Right cardiac atrium (tissue), 5 donors: ENCODE measurements around the gene IFT74. TPM values are rescaled to one million over a fixed set of nuclear protein-coding genes. Genes with fewer than 3 reads are reported as not detected.
"Not testable (repeated sequence)": the region's sequence is repeated elsewhere in the genome, so short reads cannot be mapped to it uniquely, and the experiment has no call there.

ENCODE experiments used
- ATAC-seq, 2 donors: fragments of 200-7000 bp; cut with Tn5 transposase; one replicate each; pipeline versions ENCODE4 v1.8.0 to v1.9.1; 2020; ENCODE audit warnings: moderate library complexity in 2 of 2, mild to moderate bottlenecking in 1 of 2
- DNase-seq, 3 donors: peaks; one replicate each; pipeline ENCODE4 v3.0.0-alpha.2; 2020
- H3K27ac ChIP-seq: one replicate; pipeline ENCODE4 v1.5.1; 2013; ENCODE audit warnings: mild to moderate bottlenecking, low read length, control low read depth, moderate library complexity
- H3K27me3 ChIP-seq: one replicate; pipeline ENCODE4 v1.6.1; 2013; ENCODE audit not compliant: control insufficient read depth, insufficient read depth
- H3K4me1 ChIP-seq: one replicate; pipeline ENCODE4 v1.6.1; 2013; ENCODE audit warnings: low read length; ENCODE audit not compliant: control insufficient read depth, insufficient read depth
- H3K4me3 ChIP-seq: one replicate; pipeline ENCODE4 v1.5.1; 2013; ENCODE audit warnings: low read length, control low read depth
- H3K9me3 ChIP-seq: one replicate; pipeline ENCODE4 v1.6.1; 2013; ENCODE audit warnings: low read length; ENCODE audit not compliant: control insufficient read depth
- WGBS: extraction: QIAGEN DNeasy Blood & Tissue Kit; methylation state at CpG from one replicate; pipeline ENCODE4 v1.1.7; 2013; 5-methylcytosine and 5-hydroxymethylcytosine counted together
- intact Hi-C, 4 donors: fragments of 100-400 bp; cut with DNase I; formaldehyde crosslinking; loops; one replicate each; pipeline versions ENCODE4 v1.11.0 to v1.14.0; 2022 to 2023
- polyA plus RNA-seq: library from polyadenylated mRNA; stranded (reverse); fragments of 200-250 nt; gene quantifications from one replicate; pipeline ENCODE4 v1.2.3, GENCODE V29; 2013
- total RNA-seq, 4 donors: library from RNA; stranded (reverse); fragmentation: NEBNext Ultra II Directional; extraction: Animal tissue kit (Norgen Biotek cat#: 25700); gene quantifications; one replicate each; pipeline ENCODE4 v1.2.1, GENCODE V29; 2021
- donor health status: healthy with polysubstance abuse.
- donor health status: DM: no; HTN: yes; CAD: no.
- donor health status: DM: no; HTN: no; CAD: no.
- donor health status: DM: no; HTN: yes; CAD: no; lungs with severe emphysema.
- donor health status: DM: yes; HTN: yes; CAD: no.

The IFT74 gene
- total and polyA plus RNA-seq, 5 donors: 9.3 to 15.5 (median 11.7) TPM

DNA sequence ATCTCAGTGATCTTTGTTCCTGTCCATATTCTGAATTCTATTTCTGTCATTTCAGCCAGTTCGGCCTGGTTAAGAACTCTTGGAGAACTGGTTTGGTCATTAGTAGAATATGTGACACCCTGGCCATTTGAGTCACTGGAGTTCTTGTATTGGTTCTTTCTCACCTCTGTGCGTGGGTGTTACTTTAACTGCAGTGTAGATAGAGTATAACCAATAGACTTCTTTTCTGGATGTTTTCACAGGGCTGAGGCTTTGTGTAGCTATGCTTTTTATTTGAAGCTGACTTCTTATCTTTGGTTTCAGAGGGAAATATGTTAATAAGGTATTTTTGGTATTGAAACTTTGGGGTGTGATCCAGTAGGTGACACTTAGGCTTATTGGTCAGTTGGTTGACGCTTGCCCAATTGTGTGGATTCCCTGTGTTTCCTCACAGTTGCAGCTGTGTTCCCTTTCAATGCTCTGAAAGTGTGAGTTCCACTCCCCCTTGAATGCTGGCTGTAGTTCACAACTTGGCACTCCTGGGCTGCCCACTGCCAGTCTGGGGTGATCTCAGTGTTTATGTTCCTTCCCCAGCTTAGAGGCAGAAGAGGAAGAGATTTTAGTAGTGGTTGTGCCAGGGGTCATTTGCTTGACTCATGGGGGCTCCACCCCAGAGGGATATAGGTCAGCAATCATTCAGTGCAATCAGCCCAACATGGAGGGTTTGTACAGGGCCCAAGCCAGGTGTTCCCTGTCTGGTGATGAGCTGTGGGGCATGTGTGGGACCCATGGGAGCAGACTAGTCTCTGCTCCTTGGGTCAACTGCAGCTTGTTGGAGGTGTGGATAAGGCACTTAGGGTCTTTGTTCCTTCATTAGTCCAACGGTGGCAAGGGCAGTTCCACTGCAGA is 117.9 kb downstream of the IFT74 start:
- no peaks in the 10 kb centered on the region for H3K4me1 ChIP-seq
- intact Hi-C loops: no loop called here
- no peaks in the 10 kb centered on the region for H3K9me3 ChIP-seq
- DNase-seq (no peak), ATAC-seq (no peak)
- H3K27me3 ChIP-seq: no peaks in the 10 kb centered on the region
- no peak overlapping the region for H3K27ac ChIP-seq
- H3K4me3 ChIP-seq: no peak overlapping the region
- 71% methylated on average over 4 of the region's 4 CpGs for WGBS

DNA sequence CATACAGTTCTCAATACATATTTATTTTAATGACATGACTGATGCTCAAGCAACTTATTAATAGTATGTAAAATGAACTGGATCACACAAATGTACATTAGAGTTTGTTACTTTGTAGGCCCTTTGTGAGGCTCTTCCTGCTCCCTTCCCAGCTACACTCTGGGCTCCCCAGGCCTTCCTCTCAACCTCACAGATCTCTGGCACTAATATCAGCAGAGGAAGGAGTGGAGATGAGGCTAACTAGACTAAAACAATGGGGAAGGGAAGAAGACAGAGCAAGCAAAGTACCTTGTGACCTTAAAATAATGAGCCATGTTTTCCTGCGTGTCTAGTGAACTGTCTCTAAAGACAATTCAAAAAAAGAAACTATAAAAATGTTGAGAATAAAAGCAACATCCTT is 122.5 kb downstream of the IFT74 start:
- H3K27ac ChIP-seq: no peak overlapping the region
- no peak overlapping the region for H3K4me3 ChIP-seq
- no peaks in the 10 kb centered on the region for H3K4me1 ChIP-seq
- ATAC-seq: peak; percentile 50 to 84
- no peak for DNase-seq
- WGBS: 66% methylated on average over 1 of the region's 1 CpG
- intact Hi-C loops: no loop called here
- H3K9me3 ChIP-seq: no peaks in the 10 kb centered on the region
- no peaks in the 10 kb centered on the region for H3K27me3 ChIP-seq

DNA sequence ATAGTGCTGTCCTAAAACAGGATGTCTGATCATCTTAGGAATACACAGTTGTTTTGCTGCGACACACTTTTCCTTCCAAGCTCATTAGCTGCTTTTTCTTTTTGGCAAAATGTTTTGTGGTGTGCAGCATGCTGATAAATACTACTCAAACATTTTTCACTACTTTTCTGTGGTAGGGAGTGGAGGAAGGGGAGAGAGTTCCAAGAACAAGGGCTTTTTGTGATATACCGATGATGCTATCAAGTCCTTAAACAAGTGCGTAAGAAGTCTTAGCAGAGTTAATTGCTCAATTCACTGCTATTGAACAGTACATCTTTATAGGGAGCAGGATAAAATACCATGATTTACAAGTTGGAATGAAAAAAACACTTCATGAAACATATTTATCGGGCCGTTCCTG is 129.2 kb downstream of the IFT74 start:
- DNase-seq (no peak), ATAC-seq (peak in 1 of 2 donors; percentile 16)
- intact Hi-C loops: no loop called here
- Histone ChIP-seq H3K4me1 (no peaks in the 10 kb centered on the region), H3K9me3 (no peaks in the 10 kb centered on the region), H3K27me3 (no peaks in the 10 kb centered on the region), H3K4me3 (no peak overlapping the region), H3K27ac (no peak overlapping the region)
- 55% methylated on average over 5 of the region's 5 CpGs for WGBS

DNA sequence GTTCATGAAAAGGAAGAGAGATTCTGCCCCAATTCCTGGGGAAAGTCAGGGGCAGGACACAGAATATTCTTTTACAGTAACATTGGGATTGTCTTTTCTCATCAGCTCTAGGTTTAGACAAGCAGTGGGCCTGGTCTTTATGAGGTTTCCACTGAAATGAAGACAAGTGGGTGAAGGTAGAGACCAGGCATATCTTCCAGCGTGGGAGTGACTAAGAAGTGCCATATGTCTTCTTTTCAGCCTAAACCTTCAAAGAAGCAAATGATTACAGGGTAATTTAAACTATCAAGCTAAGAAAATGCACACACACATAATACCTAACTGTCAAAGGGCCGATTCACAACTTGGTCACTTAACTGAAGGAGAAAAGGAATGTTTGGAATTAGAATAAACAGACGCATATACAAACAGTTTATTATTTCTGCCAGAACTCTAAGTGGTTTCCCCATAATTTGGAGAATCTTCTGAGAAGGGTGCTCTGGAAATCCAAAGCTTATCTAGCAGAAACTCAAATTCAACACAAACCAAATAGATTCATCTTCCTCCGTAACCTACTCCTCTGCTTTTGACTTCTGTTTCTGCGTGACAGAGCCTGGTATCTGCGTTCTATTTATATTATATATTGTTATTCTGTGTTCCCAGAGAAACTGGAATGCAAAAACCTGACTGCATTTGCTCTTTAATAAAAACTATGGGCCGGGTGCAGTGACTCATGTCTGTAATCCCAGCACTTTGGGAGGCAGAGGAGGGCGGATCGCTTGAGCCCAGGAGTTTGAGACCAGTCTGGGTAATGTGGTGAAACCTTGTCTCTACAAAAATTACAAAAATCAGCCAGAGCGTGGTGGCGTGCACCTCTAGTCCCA is 130.8 kb downstream of the IFT74 start:
- intact Hi-C loops: no loop called here
- H3K4me1 ChIP-seq: no peaks in the 10 kb centered on the region
- H3K4me3 ChIP-seq: no peak overlapping the region
- 65% methylated on average over 11 of the region's 11 CpGs for WGBS
- H3K27me3 ChIP-seq: no peaks in the 10 kb centered on the region
- ATAC-seq (no peak), DNase-seq (no peak)
- no peaks in the 10 kb centered on the region for H3K9me3 ChIP-seq
- H3K27ac ChIP-seq: no peak overlapping the region

DNA sequence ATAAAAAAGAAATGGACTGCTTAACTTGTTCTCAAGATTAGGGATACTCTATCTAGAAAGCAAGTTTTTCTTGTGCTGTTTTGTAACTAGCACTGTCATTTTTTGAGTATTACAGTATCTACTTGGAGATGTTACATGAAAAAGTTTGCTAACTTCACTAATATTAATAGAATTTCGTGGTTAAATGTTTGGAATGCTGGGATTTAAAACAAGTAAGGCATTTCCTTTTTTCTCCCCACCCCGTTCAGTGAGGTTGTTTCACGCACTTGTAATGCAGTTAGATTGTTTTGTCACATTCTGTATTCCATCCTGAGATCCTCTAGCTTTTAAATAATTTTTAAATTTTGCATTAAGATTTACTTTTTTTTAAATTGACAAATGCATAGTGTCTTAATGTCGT is 132.8 kb downstream of the IFT74 start:
- Histone ChIP-seq H3K4me1 (no peaks in the 10 kb centered on the region), H3K27me3 (no peaks in the 10 kb centered on the region), H3K27ac (no peak overlapping the region), H3K4me3 (no peak overlapping the region), H3K9me3 (no peaks in the 10 kb centered on the region)
- DNase-seq (no peak), ATAC-seq (no peak)
- intact Hi-C loops: no loop called here
- WGBS: 47% methylated on average over 4 of the region's 4 CpGs

DNA sequence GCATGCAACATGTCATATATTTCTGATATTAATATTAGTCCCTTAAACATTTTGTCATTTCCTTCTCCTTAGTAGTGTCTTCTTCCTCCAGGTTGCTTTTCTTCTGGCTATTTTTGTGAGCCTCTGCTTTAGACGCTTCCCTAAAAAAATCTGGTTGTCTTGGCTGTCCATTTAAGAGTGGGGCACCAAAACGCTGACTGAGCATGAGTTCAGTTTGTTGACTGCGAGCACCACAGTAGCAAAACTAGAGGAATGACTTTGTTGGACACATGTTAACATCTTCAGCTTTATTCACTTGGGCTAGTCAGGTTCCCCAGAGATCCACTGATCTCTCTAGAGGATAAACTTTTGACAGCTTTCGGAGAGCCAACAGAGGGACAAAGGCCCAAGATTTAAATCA is 133.5 kb downstream of the IFT74 start:
- no peak for ATAC-seq
- intact Hi-C loops: no loop called here
- Histone ChIP-seq H3K9me3 (no peaks in the 10 kb centered on the region), H3K4me3 (no peak overlapping the region), H3K27ac (no peak overlapping the region), H3K27me3 (no peaks in the 10 kb centered on the region), H3K4me1 (no peaks in the 10 kb centered on the region)
- DNase-seq: no peak
- 78% methylated on average over 4 of the region's 4 CpGs for WGBS

DNA sequence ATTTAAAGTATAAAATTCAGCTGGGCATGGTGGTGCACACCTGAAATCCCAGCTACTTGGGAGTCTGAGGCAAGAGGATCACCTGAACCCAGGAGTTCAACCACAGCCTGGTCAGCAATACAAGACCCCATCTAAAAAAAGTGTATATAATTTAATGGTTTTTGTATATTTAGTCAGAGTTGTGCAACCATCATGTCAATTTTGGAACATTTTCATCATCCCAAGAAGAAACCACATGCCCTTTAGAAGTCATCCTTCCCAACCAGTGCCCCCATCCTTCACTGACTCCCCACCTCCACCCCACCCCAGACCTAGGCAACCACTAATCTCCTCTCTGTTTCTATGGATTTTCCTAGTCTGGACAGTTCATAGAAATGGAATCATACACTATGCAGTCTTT is 134.0 kb downstream of the IFT74 start:
- no peak overlapping the region for H3K27ac ChIP-seq
- ATAC-seq (no peak), DNase-seq (no peak)
- intact Hi-C loops: no loop called here
- no peaks in the 10 kb centered on the region for H3K9me3 ChIP-seq
- no peaks in the 10 kb centered on the region for H3K4me1 ChIP-seq
- H3K27me3 ChIP-seq: no peaks in the 10 kb centered on the region
- H3K4me3 ChIP-seq: no peak overlapping the region

DNA sequence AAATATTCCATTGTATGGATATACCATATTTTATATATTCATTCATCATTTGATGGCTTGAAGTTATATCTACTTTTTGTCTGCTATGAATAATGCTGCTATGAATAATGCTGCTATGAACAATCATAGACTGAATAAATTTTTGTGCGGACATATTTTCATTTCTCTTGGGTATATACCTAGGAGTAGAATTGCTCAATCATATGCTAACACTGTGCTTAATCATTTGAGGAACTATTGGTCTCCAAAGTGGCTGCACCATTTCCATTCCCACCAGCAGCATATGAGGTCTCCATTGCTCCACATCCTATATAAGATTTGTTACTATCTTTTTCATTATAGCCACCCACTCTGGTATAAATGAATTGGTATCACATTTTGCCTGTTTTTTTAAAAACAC is 134.5 kb downstream of the IFT74 start:
- 100% methylated on average over 1 of the region's 1 CpG for WGBS
- ATAC-seq: no peak
- intact Hi-C loops: no loop called here

DNA sequence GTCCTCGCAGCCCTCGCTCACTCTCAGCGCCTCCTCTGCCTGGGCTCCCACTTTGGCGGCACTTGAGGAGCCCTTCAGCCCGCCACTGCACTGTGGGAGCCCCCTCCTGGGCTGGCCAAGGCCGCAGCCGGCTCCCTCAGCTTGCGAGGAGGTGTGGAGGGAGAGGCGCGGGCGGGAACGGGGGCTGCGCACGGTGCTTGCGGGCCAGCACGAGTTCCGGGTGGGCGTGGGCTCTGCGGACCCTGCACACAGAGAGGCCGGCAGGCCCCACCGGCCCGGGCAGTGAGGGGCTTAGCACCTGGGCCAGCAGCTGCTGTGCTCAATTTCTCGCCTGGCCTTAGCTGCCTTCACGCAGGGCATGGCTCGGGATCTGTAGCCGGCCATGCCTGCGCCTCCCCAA is 136.3 kb downstream of the IFT74 start:
- H3K9me3 ChIP-seq, H3K4me1 ChIP-seq, intact Hi-C loops, H3K4me3 ChIP-seq, H3K27ac ChIP-seq, ATAC-seq, H3K27me3 ChIP-seq, DNase-seq: not testable (repeated sequence)
- WGBS: 96% methylated on average over 27 of the region's 27 CpGs

More for the DNA sequence above, 134.5 kb downstream of the IFT74 start:
- no peaks in the 10 kb centered on the region for H3K4me1 ChIP-seq
- DNase-seq: no peak
- H3K27ac ChIP-seq: no peak overlapping the region
- H3K27me3 ChIP-seq: no peaks in the 10 kb centered on the region
- no peaks in the 10 kb centered on the region for H3K9me3 ChIP-seq
- no peak overlapping the region for H3K4me3 ChIP-seq

DNA sequence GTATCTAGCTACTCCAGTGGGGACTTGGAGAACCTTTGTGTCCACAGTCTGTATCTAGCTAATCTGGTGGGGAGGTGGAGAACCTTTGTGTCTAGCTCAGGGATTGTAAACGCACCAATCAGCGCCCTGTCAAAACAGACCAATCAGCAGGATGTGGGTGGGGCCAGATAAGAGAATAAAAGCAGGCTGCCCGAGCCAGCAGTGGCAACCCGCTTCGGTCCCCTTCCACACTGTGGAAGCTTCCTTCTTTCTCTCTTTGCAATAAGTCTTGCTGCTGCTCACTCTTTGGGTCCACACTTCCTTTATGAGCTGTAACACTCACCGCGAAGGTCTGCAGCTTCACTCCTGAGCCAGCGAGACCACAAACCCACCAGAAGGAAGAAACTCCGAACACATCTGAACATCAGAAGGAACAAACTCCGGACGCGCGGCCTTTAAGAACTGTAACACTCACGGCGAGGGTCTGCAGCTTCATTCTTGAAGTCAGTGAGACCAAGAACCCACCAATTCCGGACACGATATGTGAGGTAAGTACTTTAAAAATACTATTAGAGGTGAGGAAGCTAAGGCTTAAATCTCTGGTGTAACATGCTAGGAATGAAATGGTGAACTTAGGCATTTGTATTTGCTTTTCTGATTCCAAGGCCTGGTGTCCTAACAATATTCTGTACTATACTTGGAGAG is 137.3 kb downstream of the IFT74 start:
- DNase-seq, H3K27me3 ChIP-seq, intact Hi-C loops, H3K4me3 ChIP-seq, ATAC-seq, H3K27ac ChIP-seq, H3K4me1 ChIP-seq, H3K9me3 ChIP-seq: not testable (repeated sequence)
- 85% methylated on average over 17 of the region's 17 CpGs for WGBS
